K562 (cell line): ENCODE results near the gene CARD9. TPM values are rescaled to one million over a fixed set of nuclear protein-coding genes. Genes with fewer than 3 reads are reported as not detected.

Experiments
- ARHGAP35 ChIP-seq: fragments of 450-650 bp; IDR thresholded peaks from 2 replicates; pipeline ENCODE4 v1.6.1; 2018; ENCODE audit not compliant: partially characterized antibody
- CREB3L1 ChIP-seq: fragments of 450-650 bp; IDR thresholded peaks from 2 replicates; pipeline ENCODE4 v1.6.1; 2014; ENCODE audit warnings: low read depth, mild to moderate bottlenecking, moderate library complexity, borderline replicate concordance
- ELF1 ChIP-seq: fragments of 200-800 bp; sonication (Bioruptor generic); IDR thresholded peaks from 2 replicates; pipeline ENCODE4 v1.6.1; 2016; ENCODE audit warnings: missing genetic modification characterization, missing compliant biosample characterization
- EZH2 ChIP-seq: IDR thresholded peaks from 2 replicates; pipeline ENCODE4 v1.6.1; 2012; ENCODE audit warnings: low read depth, mild to moderate bottlenecking, inconsistent platforms, low read length, borderline replicate concordance
- HNRNPLL ChIP-seq: fragments of 200-400 bp; formaldehyde crosslinking; IDR thresholded peaks from 2 replicates; pipeline ENCODE4 v1.6.1; 2017; ENCODE audit warnings: low read length, low read depth, mild to moderate bottlenecking; ENCODE audit not compliant: poor library complexity, severe bottlenecking
- KDM2B ChIP-seq: fragments of 250-450 bp; sonication (Bioruptor Pico); IDR thresholded peaks from 2 replicates; pipeline ENCODE4 v1.8.0; 2021; ENCODE audit warnings: mild to moderate bottlenecking, moderate library complexity
- MLX ChIP-seq, 2 experiments: fragments of 450-650 bp in 1 of 2; sonication (generic) in 1 of 2; formaldehyde crosslinking; conservative IDR thresholded peaks; 2 replicates each; pipeline versions ENCODE4 v1.4.0 to v1.8.1; 2020 to 2022; ENCODE audit warnings: mild to moderate bottlenecking in 1 of 2, missing genetic modification reagents in 1 of 2
- MYBL2 ChIP-seq, 2 experiments: fragments of 450-650 bp in 1 of 2; sonication (generic) in 1 of 2; formaldehyde crosslinking in 1 of 2; IDR thresholded peaks; 2 replicates each; pipeline versions ENCODE4 v1.6.1 to v1.8.1; 2017 to 2022; ENCODE audit warnings: borderline replicate concordance in 1 of 2, inconsistent platforms in 1 of 2, low read depth in 1 of 2, mild to moderate bottlenecking in 1 of 2, missing genetic modification reagents in 1 of 2, moderate library complexity in 1 of 2
- RAD21 ChIP-seq, 2 experiments: fragments of 250-450 bp in 1 of 2; fragments of 450-650 bp in 1 of 2; sonication (Bioruptor Pico) in 1 of 2; formaldehyde crosslinking in 1 of 2; IDR thresholded peaks in 1 of 2; conservative IDR thresholded peaks in 1 of 2; 2 replicates each; pipeline versions ENCODE4 v1.4.0 to v1.8.0; 2020 to 2022; ENCODE audit warnings: mild to moderate bottlenecking in 2 of 2, moderate library complexity in 1 of 2
- TARDBP ChIP-seq: fragments of 450-650 bp; IDR thresholded peaks from 2 replicates; pipeline ENCODE4 v1.6.1; 2016
- ZNF316 ChIP-seq: fragments of 450-650 bp; IDR thresholded peaks from 2 replicates; pipeline ENCODE4 v1.6.1; 2016
- ZNF318 ChIP-seq, 2 experiments: fragments of 450-650 bp; IDR thresholded peaks; 2 replicates each; pipeline ENCODE4 v1.6.1; 2016; ENCODE audit warnings: mild to moderate bottlenecking in 2 of 2, borderline replicate concordance in 1 of 2, low read depth in 1 of 2, moderate library complexity in 1 of 2
- ZNF764 ChIP-seq: fragments of 250-450 bp; sonication (Bioruptor Pico); IDR thresholded peaks from 2 replicates; pipeline ENCODE4 v1.4.0; 2020; ENCODE audit warnings: low read depth, mild to moderate bottlenecking, moderate library complexity
- polyA plus RNA-seq, 8 experiments: library from polyadenylated mRNA; depleted of rRNA in 4 of 8; stranded (reverse) in 5 of 8; unstranded in 3 of 8; fragments of >200 nt; fragmentation: Nextera tagmentation in 2 of 8; fragmentation: Illumina TruSeq in 1 of 8; extraction: Ambion mirVana in 2 of 8; extraction: Trizol in 1 of 8; gene quantifications; 2 replicates each; pipeline versions ENCODE4 v1.2.1 to v1.2.3, GENCODE V29; 2011 to 2014; ENCODE audit warnings: inconsistent platforms in 1 of 8, missing spikeins in 1 of 8
- total RNA-seq, 7 experiments: library from RNA; depleted of rRNA in 6 of 7; stranded (reverse); fragments of >200 nt in 6 of 7; fragmentation: Illumina TruSeq in 2 of 7; extraction: Trizol in 2 of 7; gene quantifications; 2 replicates each; pipeline versions ENCODE4 v1.2.1 to v1.2.3, GENCODE V29; 2011 to 2021; ENCODE audit warnings: low replicate concordance in 1 of 7
- TF ChIP-seq, protein P1 (sequence below): sonication (generic); formaldehyde crosslinking; IDR thresholded peaks from 2 replicates; pipeline ENCODE4 v1.9.0; 2022; ENCODE audit warnings: mild to moderate bottlenecking, missing genetic modification reagents

The CARD9 gene
- total and polyA plus RNA-seq, 9 of the 15 experiments (the other 6 are each of a cell fraction or from before 2014, with no cell fraction given), result 1.7 to 53.0 (median 9.7) TPM

DNA sequence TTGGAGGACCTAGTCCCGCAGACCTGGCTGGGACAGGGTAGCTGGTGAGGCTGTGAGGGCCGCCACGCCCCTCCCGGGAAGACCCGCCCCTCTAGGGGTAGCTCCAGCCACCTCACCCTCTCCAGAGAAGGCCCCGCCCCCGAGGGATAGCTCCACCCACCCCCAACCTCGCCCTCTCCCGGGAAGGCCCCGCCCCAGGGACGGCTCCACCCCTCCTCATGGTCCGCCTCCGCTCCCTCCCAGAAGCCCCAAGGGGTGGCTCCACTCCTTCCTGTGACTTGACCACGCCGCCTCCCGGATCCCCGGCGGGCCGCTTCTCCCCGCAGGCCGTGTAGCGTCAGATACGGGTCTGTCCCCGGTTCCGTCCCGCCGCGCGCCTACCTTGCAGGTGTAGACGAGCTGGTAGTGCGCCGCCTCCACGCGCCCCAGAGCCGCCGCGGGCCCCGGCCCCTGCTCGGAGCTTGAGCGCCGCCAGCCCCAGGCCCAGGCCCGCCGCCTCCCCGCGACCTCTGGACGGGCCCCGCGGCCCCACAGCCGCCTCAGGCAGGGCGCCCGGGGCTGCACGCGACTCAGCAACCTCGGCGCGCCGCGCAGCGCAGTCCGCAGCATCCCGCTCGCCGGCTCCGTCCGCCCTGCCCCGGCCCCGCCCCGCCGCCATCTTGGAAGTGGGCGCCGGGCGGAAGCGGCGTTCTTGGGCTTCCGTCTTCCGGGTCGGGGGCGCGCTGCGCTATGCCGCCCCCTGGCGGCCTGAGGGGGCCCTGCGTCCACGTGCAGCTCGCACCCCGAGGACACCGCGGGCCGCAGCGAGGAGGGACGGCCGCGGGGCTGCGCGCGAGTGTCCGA is 10.1 kb downstream of the CARD9 start, which contains the start of gene DNLZ (continued):
- TF ChIP-seq ZNF318 (IDR thresholded peaks at IDR 0.05; ENCODE audit: borderline replicate concordance in 1 of 2, low read depth in 1 of 2), result no peak
- TF ChIP-seq CREB3L1, result peak; percentile 74; the same call in 1 of the 2 replicates
- TF ChIP-seq, protein P1, sequence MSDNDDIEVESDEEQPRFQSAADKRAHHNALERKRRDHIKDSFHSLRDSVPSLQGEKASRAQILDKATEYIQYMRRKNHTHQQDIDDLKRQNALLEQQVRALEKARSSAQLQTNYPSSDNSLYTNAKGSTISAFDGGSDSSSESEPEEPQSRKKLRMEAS (CRISPR knock-in tag), result peak; percentile 99
- no peak for TF ChIP-seq HNRNPLL
- TF ChIP-seq ZNF764 (CRISPR knock-in tag), result 0 out of 2 replicates have a peak, but pooled peaks have one; percentile 60
- no peak for TF ChIP-seq ARHGAP35
- peak; percentile 50 to 54 for TF ChIP-seq RAD21 (CRISPR knock-in tag; conservative IDR thresholded peaks at IDR 0.05 in 1 of 2, IDR thresholded peaks at IDR 0.05 in 1 of 2)
- TF ChIP-seq ELF1 (tag), result peak; percentile 100
- TF ChIP-seq MYBL2 (IDR thresholded peaks at IDR 0.05; ENCODE audit: low read depth), result no peak
- TF ChIP-seq MYBL2 (CRISPR knock-in tag; IDR thresholded peaks at IDR 0.05; ENCODE audit: borderline replicate concordance), result no peak
- TF ChIP-seq ZNF316, result peak; percentile 34; the same call in 1 of the 2 replicates
- TF ChIP-seq EZH2, result no peak
- 0 out of 4 replicates have a peak, but pooled peaks of 1 of the 2 experiments have one; percentile 76 for TF ChIP-seq MLX (CRISPR knock-in tag; conservative IDR thresholded peaks at IDR 0.05)
- TF ChIP-seq TARDBP, result peak; percentile 75; the same call in 1 of the 2 replicates
- TF ChIP-seq KDM2B (CRISPR knock-in tag), result peak; percentile 72; the same call in 1 of the 2 replicates
